GM12878 (cell line): Measurements from ENCODE around the gene HDGF. TPM values are rescaled to one million over a fixed set of nuclear protein-coding genes. Genes with fewer than 3 reads are reported as not detected.
A peak's percentile ranks its signal among the peaks of the same experiment; 100 is the strongest.

ENCODE experiments used
- BCL11A ChIP-seq: IDR thresholded peaks from 2 replicates; pipeline ENCODE4 v1.6.1; 2011; ENCODE audit warnings: low read depth, low read length
- BHLHE40 ChIP-seq, 2 experiments: fragments of 450-650 bp in 1 of 2; IDR thresholded peaks; 2 replicates each; pipeline ENCODE4 v1.6.1; 2011 to 2017; ENCODE audit warnings: low read depth in 2 of 2, borderline replicate concordance in 1 of 2, improper control_type of control experiment in 1 of 2, low read length in 1 of 2, mild to moderate bottlenecking in 1 of 2
- CHD1 ChIP-seq: IDR thresholded peaks from 2 replicates; pipeline ENCODE4 v1.6.1; 2012; ENCODE audit warnings: low read depth, low read length, improper control_type of control experiment
- CREB1 ChIP-seq: IDR thresholded peaks from 2 replicates; pipeline ENCODE4 v1.6.1; 2012; ENCODE audit warnings: low read depth, mild to moderate bottlenecking, inconsistent platforms
- CREM ChIP-seq: IDR thresholded peaks from 2 replicates; pipeline ENCODE4 v1.6.1; 2014; ENCODE audit warnings: antibody characterized with exemption, low read depth
- EZH2 ChIP-seq: IDR thresholded peaks from 2 replicates; pipeline ENCODE4 v1.6.1; 2012; ENCODE audit warnings: low read depth, mild to moderate bottlenecking, control low read depth, inconsistent platforms, low read length, borderline replicate concordance; ENCODE audit not compliant: control insufficient read depth
- GABPA ChIP-seq: IDR thresholded peaks from 2 replicates; pipeline ENCODE4 v1.6.1; 2014; ENCODE audit warnings: antibody characterized with exemption, low read depth, mild to moderate bottlenecking, inconsistent platforms
- PKNOX1 ChIP-seq: fragments of 450-650 bp; IDR thresholded peaks from 2 replicates; pipeline ENCODE4 v1.6.1; 2016; ENCODE audit warnings: mild to moderate bottlenecking
- RAD51 ChIP-seq: fragments of 450-650 bp; IDR thresholded peaks from 2 replicates; pipeline ENCODE4 v1.6.1; 2016; ENCODE audit warnings: moderate library complexity, mild to moderate bottlenecking, inconsistent platforms
- SUZ12 ChIP-seq: fragments of 200-600 bp; sonication (generic); IDR thresholded peaks from one replicate; pipeline ENCODE4 v1.6.1; 2018; ENCODE audit warnings: antibody characterized with exemption, mild to moderate bottlenecking; ENCODE audit not compliant: unreplicated experiment
- TAF1 ChIP-seq: IDR thresholded peaks from 2 replicates; pipeline ENCODE4 v1.6.1; 2011; ENCODE audit warnings: mild to moderate bottlenecking, low read depth, low read length, borderline replicate concordance
- ZBTB40 ChIP-seq: fragments of 450-650 bp; IDR thresholded peaks from 2 replicates; pipeline ENCODE4 v1.6.1; 2016; ENCODE audit warnings: mild to moderate bottlenecking, moderate library complexity, borderline replicate concordance
- ZSCAN29 ChIP-seq: fragments of 450-650 bp; IDR thresholded peaks from 2 replicates; pipeline ENCODE4 v1.6.1; 2017; ENCODE audit warnings: mild to moderate bottlenecking, moderate library complexity
- ZZZ3 ChIP-seq: IDR thresholded peaks from 2 replicates; pipeline ENCODE4 v1.6.1; 2011; ENCODE audit warnings: low read depth; ENCODE audit not compliant: control insufficient read depth, insufficient read length
- polyA plus RNA-seq, 11 experiments: library from polyadenylated mRNA; depleted of rRNA in 4 of 11; unstranded in 6 of 11; stranded (reverse) in 5 of 11; fragments of >200 nt; fragmentation: Nextera tagmentation in 4 of 11; fragmentation: Illumina TruSeq in 1 of 11; extraction: Ambion mirVana in 4 of 11; extraction: Trizol in 1 of 11; gene quantifications; 1 replicate in 1 of 11; 2 replicates in 10 of 11; pipeline versions ENCODE4 v1.2.1 to v1.2.3, GENCODE V29; 2011 to 2016; ENCODE audit warnings: inconsistent platforms in 2 of 11, missing spikeins in 2 of 11, low read depth in 1 of 11
- total RNA-seq, 4 experiments: library from RNA; depleted of rRNA in 3 of 4; stranded (reverse); fragments of >200 nt in 3 of 4; fragmentation: Illumina TruSeq in 1 of 4; extraction: Trizol in 1 of 4; gene quantifications; 2 replicates each; pipeline versions ENCODE4 v1.2.1 to v1.2.3, GENCODE V29; 2013 to 2021
- TF ChIP-seq, protein P1 (sequence below): fragments of 450-650 bp; IDR thresholded peaks from 2 replicates; pipeline ENCODE4 v1.6.1; 2018; ENCODE audit warnings: mild to moderate bottlenecking, low read depth, moderate library complexity; ENCODE audit not compliant: partially characterized antibody
- TF ChIP-seq, protein P2 (sequence below): IDR thresholded peaks from 2 replicates; pipeline ENCODE4 v1.6.1; 2011; ENCODE audit warnings: low read depth, mild to moderate bottlenecking, low read length, moderate library complexity, borderline replicate concordance; ENCODE audit errors: extremely low read depth

HDGF gene
- total and polyA plus RNA-seq, 10 of the 15 experiments (the other 5 are each of a cell fraction or from before 2014, with no cell fraction given): 28.3 to 372 (median 209) TPM

DNA sequence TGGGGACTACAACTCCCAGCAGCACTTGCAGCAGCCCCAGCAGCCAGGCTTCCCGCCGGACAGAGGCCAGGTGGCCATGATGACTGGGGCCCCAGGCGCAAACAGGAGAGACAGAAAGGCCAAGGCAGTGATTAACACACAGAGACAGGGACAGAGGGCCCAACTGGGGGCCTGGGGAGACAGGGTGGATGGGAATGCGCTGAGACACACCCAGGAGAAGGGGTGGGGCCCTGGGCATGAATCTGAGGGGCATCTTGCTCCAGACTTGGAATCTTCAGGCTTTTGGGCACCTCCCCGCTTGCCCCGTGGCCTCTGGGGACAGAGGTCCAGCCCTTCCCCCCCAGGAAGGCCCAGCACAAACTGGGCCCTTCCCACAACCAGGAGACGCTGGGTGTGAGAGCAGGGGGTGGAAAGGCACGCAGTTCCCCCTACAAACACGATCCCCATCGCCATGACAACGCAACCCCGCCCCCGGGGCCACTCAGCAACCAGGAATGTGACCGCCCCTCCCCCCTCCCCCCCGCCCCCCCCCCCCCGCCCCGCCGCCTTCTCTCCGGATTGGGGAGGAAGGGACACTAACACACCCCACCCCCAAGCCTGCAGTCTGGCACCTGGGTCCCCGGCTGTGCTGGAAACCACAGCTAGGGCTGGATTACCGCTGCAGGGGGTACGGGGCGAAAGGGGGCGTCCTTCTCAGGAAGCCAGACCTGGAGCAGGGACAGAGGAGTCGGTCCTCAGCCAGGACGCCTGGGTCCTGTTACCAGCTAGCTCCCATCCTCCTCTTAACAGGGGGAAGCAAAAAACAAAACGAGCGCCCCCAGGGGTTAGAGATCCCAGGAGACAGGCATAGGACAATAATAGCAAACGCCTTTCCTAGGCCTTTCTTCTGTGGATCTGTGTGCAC is 4.5 kb downstream of the HDGF start (continued):
- TF ChIP-seq, protein P1, sequence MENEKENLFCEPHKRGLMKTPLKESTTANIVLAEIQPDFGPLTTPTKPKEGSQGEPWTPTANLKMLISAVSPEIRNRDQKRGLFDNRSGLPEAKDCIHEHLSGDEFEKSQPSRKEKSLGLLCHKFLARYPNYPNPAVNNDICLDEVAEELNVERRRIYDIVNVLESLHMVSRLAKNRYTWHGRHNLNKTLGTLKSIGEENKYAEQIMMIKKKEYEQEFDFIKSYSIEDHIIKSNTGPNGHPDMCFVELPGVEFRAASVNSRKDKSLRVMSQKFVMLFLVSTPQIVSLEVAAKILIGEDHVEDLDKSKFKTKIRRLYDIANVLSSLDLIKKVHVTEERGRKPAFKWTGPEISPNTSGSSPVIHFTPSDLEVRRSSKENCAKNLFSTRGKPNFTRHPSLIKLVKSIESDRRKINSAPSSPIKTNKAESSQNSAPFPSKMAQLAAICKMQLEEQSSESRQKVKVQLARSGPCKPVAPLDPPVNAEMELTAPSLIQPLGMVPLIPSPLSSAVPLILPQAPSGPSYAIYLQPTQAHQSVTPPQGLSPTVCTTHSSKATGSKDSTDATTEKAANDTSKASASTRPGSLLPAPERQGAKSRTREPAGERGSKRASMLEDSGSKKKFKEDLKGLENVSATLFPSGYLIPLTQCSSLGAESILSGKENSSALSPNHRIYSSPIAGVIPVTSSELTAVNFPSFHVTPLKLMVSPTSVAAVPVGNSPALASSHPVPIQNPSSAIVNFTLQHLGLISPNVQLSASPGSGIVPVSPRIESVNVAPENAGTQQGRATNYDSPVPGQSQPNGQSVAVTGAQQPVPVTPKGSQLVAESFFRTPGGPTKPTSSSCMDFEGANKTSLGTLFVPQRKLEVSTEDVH: no peak
- TF ChIP-seq ZBTB40: no peak; the same call in 1 of the 2 replicates
- no peak for TF ChIP-seq SUZ12
- no peak for TF ChIP-seq TAF1
- no peak for TF ChIP-seq ZZZ3
- TF ChIP-seq GABPA: no peak
- TF ChIP-seq BHLHE40 (IDR thresholded peaks at IDR 0.05; ENCODE audit: borderline replicate concordance in 1 of 2, low read depth in 2 of 2, low read length in 1 of 2): peak in 1 of 2 experiments; percentile 47; a peak in 1 of 4 replicates
- no peak for TF ChIP-seq CREB1
- no peak for TF ChIP-seq EZH2
- no peak for TF ChIP-seq CREM
- TF ChIP-seq, protein P2, sequence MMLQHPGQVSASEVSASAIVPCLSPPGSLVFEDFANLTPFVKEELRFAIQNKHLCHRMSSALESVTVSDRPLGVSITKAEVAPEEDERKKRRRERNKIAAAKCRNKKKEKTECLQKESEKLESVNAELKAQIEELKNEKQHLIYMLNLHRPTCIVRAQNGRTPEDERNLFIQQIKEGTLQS: no peak
- no peak for TF ChIP-seq CHD1
- TF ChIP-seq PKNOX1: peak; percentile 28; the same call in 1 of the 2 replicates
- TF ChIP-seq RAD51: no peak
- TF ChIP-seq ZSCAN29: no peak
- TF ChIP-seq BCL11A: no peak
